Right lobe of liver (tissue), 4 donors: ENCODE results near the gene UBE2QL1.

Source experiments
- CTCF ChIP-seq, 4 donors: fragments of 200-600 bp in 3 of 4; fragments of 450-650 bp in 1 of 4; IDR thresholded peaks; one replicate each; pipeline versions ENCODE4 v1.5.1 to v1.8.0; 2016 to 2022; ENCODE audit warnings: antibody characterized with exemption in 4 of 4, mild to moderate bottlenecking in 2 of 4
- POLR2A ChIP-seq: fragments of 450-650 bp; IDR thresholded peaks from one replicate; pipeline ENCODE4 v1.6.1; 2017; ENCODE audit warnings: antibody characterized with exemption, mild to moderate bottlenecking
- donor health status: DM: no; HTN: no; CAD: no.
- donor health status: DM: no; HTN: no; CAD: no.
- donor health status: DM: no; HTN: yes; CAD: no.

- TF ChIP-seq CTCF (IDR thresholded peaks at IDR 0.05): no peak
- no peak for TF ChIP-seq POLR2A
These were observed 41.6 kb downstream of the UBE2QL1 start for GRCh38 chr5:6490246-6490645.
